Common myeloid progenitor, CD34-positive (primary cell): ENCODE results near the gene YIF1B.

Experiments used
- CTCF ChIA-PET: fragments of 350-600 bp; sonication (Branson Sonifier 250); formaldehyde crosslinking; loops from one replicate; lab custom pipeline; 2021; ENCODE audit warnings: antibody characterized with exemption; lab: Charles Lee
- POLR2A ChIA-PET: fragments of 350-600 bp; sonication (Branson Sonifier 250); formaldehyde crosslinking; loops from one replicate; lab custom pipeline; 2021; ENCODE audit warnings: antibody characterized with exemption; lab: Charles Lee
- DNase-seq, 3 donors: peaks; one replicate each; pipeline versions ENCODE4 v3.0.0 to v3.0.0-alpha.2; 2013
- H3K27ac ChIP-seq, 2 experiments: 1 replicate in 1 of 2; 2 replicates in 1 of 2; pipeline ENCODE4 v1.7.0; 2013; ENCODE audit warnings: inconsistent platforms in 2 of 2, low read length in 2 of 2, mild to moderate bottlenecking in 2 of 2, low read depth in 1 of 2, moderate library complexity in 1 of 2; ENCODE audit not compliant: severe bottlenecking in 2 of 2, insufficient read depth in 1 of 2, poor library complexity in 1 of 2
- H3K27me3 ChIP-seq, 5 experiments: replicated peaks in 2 of 5; 1 replicate in 3 of 5; 2 replicates in 2 of 5; pipeline versions ENCODE4 v1.6.1 to v1.7.0; 2013; ENCODE audit warnings: low read length in 4 of 5, mild to moderate bottlenecking in 2 of 5, moderate library complexity in 2 of 5, inconsistent platforms in 1 of 5; ENCODE audit not compliant: insufficient read depth in 5 of 5, control insufficient read depth in 4 of 5
- H3K36me3 ChIP-seq, 4 experiments: 1 replicate in 2 of 4; 2 replicates in 2 of 4; pipeline versions ENCODE4 v1.6.1 to v1.7.0; 2013; ENCODE audit warnings: low read length in 3 of 4, control low read depth in 1 of 4, mild to moderate bottlenecking in 1 of 4; ENCODE audit not compliant: control insufficient read depth in 4 of 4, insufficient read depth in 4 of 4
- H3K4me1 ChIP-seq, 4 experiments: 1 replicate in 3 of 4; 2 replicates in 1 of 4; pipeline versions ENCODE4 v1.6.1 to v1.7.1; 2013; ENCODE audit warnings: low read length in 3 of 4, mild to moderate bottlenecking in 3 of 4, control low read depth in 1 of 4, inconsistent platforms in 1 of 4, moderate library complexity in 1 of 4; ENCODE audit not compliant: control insufficient read depth in 4 of 4, insufficient read depth in 4 of 4; ENCODE audit errors: control extremely low read depth in 1 of 4
- H3K4me3 ChIP-seq, 7 experiments: 1 replicate in 4 of 7; 2 replicates in 3 of 7; pipeline versions ENCODE4 v1.5.1 to v1.7.0; 2013; ENCODE audit warnings: mild to moderate bottlenecking in 7 of 7, low read length in 6 of 7, moderate library complexity in 6 of 7, inconsistent platforms in 2 of 7, low read depth in 2 of 7, control low read depth in 1 of 7; ENCODE audit not compliant: insufficient read depth in 4 of 7, control insufficient read depth in 1 of 7; ENCODE audit errors: extremely low read depth in 1 of 7
- H3K9me3 ChIP-seq, 5 experiments: 1 replicate in 4 of 5; 2 replicates in 1 of 5; pipeline versions ENCODE4 v1.6.1 to v1.7.1; 2013; ENCODE audit warnings: low read length in 4 of 5, mild to moderate bottlenecking in 2 of 5, inconsistent platforms in 1 of 5, low read depth in 1 of 5, moderate library complexity in 1 of 5; ENCODE audit not compliant: control insufficient read depth in 4 of 5, insufficient read depth in 2 of 5; ENCODE audit errors: control extremely low read depth in 1 of 5
- WGBS: methylation state at CpG from one replicate; pipeline ENCODE4 v1.1.5; 2013; ENCODE audit not compliant: insufficient coverage; 5-methylcytosine and 5-hydroxymethylcytosine counted together

The YIF1B gene

DNA sequence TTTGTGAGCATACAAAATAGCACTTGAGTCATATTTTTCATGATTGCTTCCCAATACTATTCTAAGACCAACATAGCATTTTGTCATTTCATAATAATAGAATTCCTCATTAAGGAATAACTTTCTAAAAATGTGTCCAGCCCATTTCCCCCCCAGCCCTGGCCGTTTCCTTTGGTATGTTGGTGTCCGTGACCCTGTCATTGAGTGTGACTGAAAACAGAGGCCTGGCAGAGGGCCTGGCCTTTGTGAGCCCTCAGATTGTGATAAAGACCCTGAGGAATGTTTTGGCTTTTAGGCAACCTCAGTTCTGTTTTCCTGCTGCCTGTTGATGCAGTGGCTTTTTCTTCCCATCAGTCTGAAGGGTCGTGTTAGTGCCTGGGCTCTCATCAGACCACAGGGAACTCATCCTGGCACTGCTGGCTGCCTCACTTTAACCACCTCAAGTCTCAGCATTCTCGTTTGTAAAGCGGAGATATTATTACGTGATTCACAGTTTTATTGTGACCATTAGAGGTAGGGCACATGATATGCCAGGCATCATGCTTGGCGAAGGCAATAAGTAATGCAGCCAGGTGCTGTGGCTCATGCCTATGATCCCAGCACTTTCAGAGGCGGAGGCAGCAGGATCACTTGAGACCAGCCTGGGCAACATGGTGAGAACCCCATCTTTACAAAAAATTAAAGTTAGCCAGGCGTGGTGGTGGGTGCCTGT lies 37.6 kb downstream of the YIF1B start:
- DNase-seq, result no peak
- Histone ChIP-seq H3K36me3 (peaks cover 0 to 16% (median 9%) of the 10 kb centered on the region in 4 experiments), H3K27me3 (no peaks in the 10 kb centered on the region), H3K4me1 (peaks cover 0 to 22% (median 5%) of the 10 kb centered on the region in 4 experiments), H3K4me3 (no peak overlapping the region), H3K9me3 (no peaks in the 10 kb centered on the region), H3K27ac (no peak overlapping the region)
- ChIA-PET CTCF (interaction anchor here (0.7 to 3.1 kb wide), 8 partner anchors 8 to 54 kb away, joined by 3 to 9 read pairs (median 4); partner anchors contain the start of gene PPP1R14A), POLR2A (no interaction called here)
- WGBS, result 86% methylated on average over 9 of the region's 9 CpGs

DNA sequence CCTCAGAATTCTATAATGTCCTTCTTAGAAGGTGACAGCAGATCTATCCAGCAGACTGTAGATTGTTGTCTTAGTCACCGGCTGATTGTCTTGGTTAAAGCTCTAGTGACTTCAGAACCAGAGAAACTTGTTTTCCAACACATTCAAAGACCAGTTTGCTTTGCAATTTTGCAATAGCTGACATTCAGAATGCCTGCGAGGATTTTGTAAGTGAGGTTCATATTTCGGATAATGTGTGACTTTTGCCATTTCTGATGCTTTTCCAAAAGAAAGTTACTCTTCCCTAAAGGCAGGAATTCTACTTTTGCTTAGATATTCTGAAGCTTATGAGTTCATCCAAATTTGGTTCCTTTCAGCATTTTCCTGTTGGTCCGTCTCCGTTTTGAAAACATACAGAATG lies 38.2 kb downstream of the YIF1B start:
- WGBS, result 100% methylated on average over 5 of the region's 5 CpGs
- H3K4me3 ChIP-seq, result no peak overlapping the region
- POLR2A ChIA-PET, result no interaction called here

DNA sequence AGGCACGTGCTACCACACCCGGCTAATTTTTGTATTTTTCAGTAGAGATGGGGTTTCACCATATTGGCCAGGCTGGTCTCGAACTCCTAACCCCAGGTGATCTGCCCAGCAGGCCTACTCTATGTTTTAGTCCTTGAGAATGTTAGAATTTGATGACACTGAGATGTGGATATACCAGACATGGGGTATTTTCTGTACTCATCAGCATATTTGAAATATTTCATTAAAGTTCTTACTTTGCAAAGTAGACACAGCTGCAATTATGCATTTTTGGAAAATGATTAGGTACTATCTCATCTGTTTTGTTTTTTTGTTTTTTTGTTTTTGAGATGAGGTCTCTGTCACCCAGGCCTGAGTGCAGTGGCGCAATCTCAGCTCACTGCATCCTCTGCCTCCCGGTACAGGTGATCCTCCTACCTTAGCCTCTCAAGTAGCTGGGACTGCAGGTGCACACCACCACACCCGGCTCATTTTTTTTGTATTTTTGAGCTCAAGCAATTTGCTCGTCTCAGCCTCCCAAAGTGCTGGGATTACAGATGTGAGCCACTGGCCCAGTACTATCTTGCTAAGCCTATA lies 38.7 kb downstream of the YIF1B start:
- H3K27me3 ChIP-seq, result no peaks in the 10 kb centered on the region
- no peak overlapping the region for H3K4me3 ChIP-seq
- ChIA-PET CTCF (interaction anchor here (0.8 to 3.1 kb wide), 6 partner anchors 9 to 50 kb away, joined by 3 to 9 read pairs (median 4); partner anchors contain the start of gene PPP1R14A), POLR2A (no interaction called here)
- no peak for DNase-seq
- H3K4me1 ChIP-seq, result peaks cover 0 to 14% (median 1%) of the 10 kb centered on the region in 4 experiments
- no peaks in the 10 kb centered on the region for H3K9me3 ChIP-seq
- peaks cover 0 to 14% (median 10%) of the 10 kb centered on the region in 4 experiments for H3K36me3 ChIP-seq
- 88% methylated on average over 5 of the region's 7 CpGs for WGBS
- no peak overlapping the region for H3K27ac ChIP-seq

More for the DNA sequence above, 38.2 kb downstream of the YIF1B start:
- Histone ChIP-seq H3K9me3 (no peaks in the 10 kb centered on the region), H3K4me1 (peaks cover 0 to 18% (median 3%) of the 10 kb centered on the region in 4 experiments), H3K27me3 (no peaks in the 10 kb centered on the region), H3K36me3 (peaks cover 0 to 16% (median 9%) of the 10 kb centered on the region in 4 experiments), H3K27ac (no peak overlapping the region)
- no peak for DNase-seq
- CTCF ChIA-PET, result interaction anchor here (0.7 to 3.1 kb wide), 6 partner anchors 8 to 41 kb away, joined by 3 to 9 read pairs (median 4); partner anchors contain the start of gene PPP1R14A

DNA sequence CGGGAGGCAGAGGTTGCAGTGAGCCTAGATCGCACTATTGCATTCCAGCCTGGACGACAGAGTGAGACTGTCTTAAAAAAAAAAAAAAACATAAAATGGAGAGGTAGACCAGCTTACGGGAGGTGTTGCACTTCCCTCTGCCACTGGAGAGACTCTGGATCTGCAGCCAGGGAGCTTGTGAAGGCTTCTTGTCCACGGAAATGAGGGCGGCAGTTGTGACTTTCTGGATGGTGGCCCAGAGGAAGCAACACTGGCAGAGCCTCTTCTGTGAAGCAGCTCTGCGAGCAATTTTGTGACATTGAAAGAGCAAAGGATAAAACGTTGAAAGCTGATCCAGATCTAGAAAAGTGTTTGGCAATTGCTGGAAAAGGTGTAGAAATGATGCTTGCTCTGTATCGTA lies 41.0 kb downstream of the YIF1B start:
- H3K27ac ChIP-seq, result peak overlapping the region in 1 of 2 experiments; percentile 22
- POLR2A ChIA-PET, result interaction anchor here (0.6 to 0.8 kb wide), 2 partner anchors 9 to 99 kb away, joined by 3 to 4 read pairs; partner anchors contain the start of gene PSMD8
- WGBS, result 33% methylated on average over 4 of the region's 9 CpGs
- peak overlapping the region in 1 of 7 experiments; percentile 10 for H3K4me3 ChIP-seq
- CTCF ChIA-PET, result interaction anchor here (0.7 to 1.6 kb wide), 2 partner anchors 9 to 871 kb away, joined by 4 to 6 read pairs; no protein-coding TSS in a partner anchor
- peak in 2 of 3 donors; percentile 27 to 33 for DNase-seq
- no peaks in the 10 kb centered on the region for H3K9me3 ChIP-seq
- peaks cover 0 to 11% (median 4%) of the 10 kb centered on the region in 4 experiments for H3K36me3 ChIP-seq
- H3K27me3 ChIP-seq, result no peaks in the 10 kb centered on the region
- peaks cover 0 to 9% (median 2%) of the 10 kb centered on the region in 4 experiments for H3K4me1 ChIP-seq

DNA sequence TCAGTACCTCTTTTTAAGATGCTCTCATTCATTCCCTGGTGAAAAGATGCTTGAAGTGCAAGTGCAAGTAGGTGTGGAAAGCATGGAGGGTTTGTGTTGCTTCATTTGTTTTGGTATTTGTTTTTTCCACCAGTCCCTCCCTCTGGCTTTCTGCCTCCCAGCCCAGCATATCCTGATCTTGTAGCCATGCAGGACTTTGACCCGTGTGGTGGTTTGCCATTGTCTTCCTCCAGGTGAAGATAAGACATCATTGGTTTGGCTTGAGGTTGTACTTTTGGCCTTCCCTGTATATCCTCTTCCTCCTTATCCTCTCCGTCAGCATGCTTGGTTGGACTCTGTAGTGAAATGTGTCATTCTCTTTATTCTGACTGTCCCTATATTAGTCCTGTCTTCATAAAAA lies 42.2 kb downstream of the YIF1B start:
- Histone ChIP-seq H3K4me3 (no peak overlapping the region), H3K9me3 (no peaks in the 10 kb centered on the region), H3K4me1 (peaks cover 0 to 14% (median 4%) of the 10 kb centered on the region in 4 experiments), H3K27ac (no peak overlapping the region), H3K36me3 (peaks cover 0 to 11% (median 4%) of the 10 kb centered on the region in 4 experiments), H3K27me3 (no peaks in the 10 kb centered on the region)
- DNase-seq, result no peak
- ChIA-PET POLR2A (no interaction called here), CTCF (interaction anchor here (0.8 to 1.6 kb wide), 2 partner anchors 8 to 29 kb away, joined by 3 to 4 read pairs; no protein-coding TSS in a partner anchor)
- 29% methylated on average over 1 of the region's 2 CpGs for WGBS

DNA sequence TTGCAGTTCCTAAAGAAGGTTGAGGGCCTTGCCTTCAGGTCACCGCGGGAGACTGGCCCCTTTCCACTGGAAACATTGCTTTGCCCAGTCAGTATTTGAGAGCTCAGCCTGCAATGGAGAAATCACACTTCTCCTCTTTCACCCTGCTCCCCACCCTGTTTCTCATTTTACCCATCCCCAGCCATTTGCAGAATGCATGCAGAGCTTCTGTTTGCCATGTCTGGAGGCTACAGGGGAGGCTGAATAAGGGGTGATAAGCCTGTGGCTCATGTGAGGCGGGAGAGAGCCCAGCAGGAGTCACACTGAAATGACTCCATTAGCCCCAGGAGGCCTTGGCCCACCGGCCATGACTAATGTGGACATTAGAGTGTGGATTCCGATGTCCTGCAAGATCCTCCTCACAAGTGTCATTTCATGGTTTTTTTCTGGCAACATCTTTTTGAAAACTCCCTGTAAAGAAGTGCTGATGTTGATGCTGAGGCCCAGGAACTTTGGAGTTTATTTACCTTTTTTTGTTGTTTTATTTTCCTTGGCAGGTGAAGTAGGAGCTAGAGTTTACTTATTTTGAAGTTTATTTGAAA lies 45.1 kb downstream of the YIF1B start:
- WGBS, result 100% methylated on average over 5 of the region's 5 CpGs
- Histone ChIP-seq H3K4me3 (no peak overlapping the region), H3K27me3 (no peaks in the 10 kb centered on the region), H3K4me1 (peaks cover 1 to 42% (median 31%) of the 10 kb centered on the region in 4 experiments), H3K36me3 (peaks cover 0 to 7% (median 2%) of the 10 kb centered on the region in 4 experiments), H3K9me3 (no peaks in the 10 kb centered on the region), H3K27ac (peak overlapping the region in 1 of 2 experiments; percentile 53)
- POLR2A ChIA-PET, result interaction anchor here (0.6 kb wide), 1 partner anchor 87 kb away, joined by 3 read pairs; no protein-coding TSS in a partner anchor
- DNase-seq, result peak in 1 of 3 donors; percentile 20
- CTCF ChIA-PET, result interaction anchor here (0.7 to 1.5 kb wide), 5 partner anchors 10 to 15 kb away, joined by 3 to 5 read pairs (median 4); no protein-coding TSS in a partner anchor
